H1 (cell line): ENCODE results near the gene STARD3. TPM values are rescaled to one million over a fixed set of nuclear protein-coding genes. Genes with fewer than 3 reads are reported as not detected.

Experiments used
- CTCF ChIA-PET: fragments of 300-600 bp; sonication (Branson Sonifier 250); formaldehyde crosslinking; loops from one replicate; lab custom pipeline; 2021; ENCODE audit not compliant: partially characterized antibody; lab: Charles Lee
- POLR2A ChIA-PET: fragments of 300-600 bp; sonication (Branson Sonifier 250); formaldehyde crosslinking; loops from one replicate; lab custom pipeline; 2021; ENCODE audit warnings: inconsistent platforms; ENCODE audit not compliant: partially characterized antibody; lab: Charles Lee
- DNase-seq, 2 experiments: peaks; one replicate each; pipeline versions ENCODE4 v3.0.0 to v3.0.0-alpha.2; 2010 to 2022; ENCODE audit warnings: low spot score in 2 of 2, low read depth in 1 of 2, mixed read lengths in 1 of 2
- FAIRE-seq: peaks from 2 replicates; lab custom pipeline; 2011; peaks lifted over from hg19 to GRCh38; lab: Jason Lieb, UNC
- H2AFZ ChIP-seq: 2 replicates; pipeline ENCODE4 v1.8.1; 2012; ENCODE audit warnings: low read length, inconsistent platforms
- H2AK5ac ChIP-seq: 2 replicates; pipeline ENCODE4 v1.6.1; 2013; ENCODE audit warnings: low read depth, low read length
- H2BK120ac ChIP-seq: replicated peaks from 2 replicates; pipeline ENCODE3; 2013; ENCODE audit warnings: low read depth, low read length, inconsistent platforms
- H2BK12ac ChIP-seq: 2 replicates; pipeline ENCODE4 v1.6.1; 2013; ENCODE audit warnings: low read depth, low read length
- H2BK15ac ChIP-seq: 2 replicates; pipeline ENCODE4 v1.6.1; 2013; ENCODE audit warnings: low read length
- H2BK20ac ChIP-seq: 2 replicates; pipeline ENCODE4 v1.6.1; 2013; ENCODE audit warnings: low read length
- H2BK5ac ChIP-seq: 2 replicates; pipeline ENCODE4 v1.6.1; 2013; ENCODE audit warnings: low read depth, low read length
- H3K14ac ChIP-seq: 2 replicates; pipeline ENCODE4 v1.6.1; 2013; ENCODE audit warnings: inconsistent platforms; ENCODE audit not compliant: insufficient read length
- H3K18ac ChIP-seq: 2 replicates; pipeline ENCODE4 v1.6.1; 2013; ENCODE audit warnings: low read length; ENCODE audit errors: extremely low read depth
- H3K23ac ChIP-seq: 2 replicates; pipeline ENCODE4 v1.6.1; 2013; ENCODE audit warnings: inconsistent platforms; ENCODE audit not compliant: insufficient read length
- H3K23me2 ChIP-seq: 2 replicates; pipeline ENCODE4 v1.6.1; 2013; ENCODE audit warnings: low read depth, low read length
- H3K27ac ChIP-seq: 2 replicates; pipeline ENCODE4 v1.6.1; 2011; ENCODE audit warnings: low read depth, low read length, inconsistent platforms
- H3K27me3 ChIP-seq, 4 experiments: replicated peaks in 1 of 4; 1 replicate in 1 of 4; 2 replicates in 3 of 4; pipeline versions ENCODE4 v1.6.1 to v1.8.1; 2011 to 2013; ENCODE audit warnings: low read length in 3 of 4, mild to moderate bottlenecking in 3 of 4, inconsistent platforms in 2 of 4, mixed read lengths in 2 of 4, moderate library complexity in 1 of 4; ENCODE audit not compliant: control insufficient read depth in 3 of 4, insufficient read depth in 3 of 4; ENCODE audit errors: extremely low read depth in 1 of 4
- H3K36me3 ChIP-seq, 4 experiments: 2 replicates each; pipeline versions ENCODE4 v1.6.1 to v1.8.1; 2011 to 2013; ENCODE audit warnings: mild to moderate bottlenecking in 4 of 4, low read length in 3 of 4, moderate library complexity in 2 of 4, control low read depth in 1 of 4, inconsistent platforms in 1 of 4; ENCODE audit not compliant: insufficient read depth in 4 of 4, control insufficient read depth in 2 of 4
- H3K4ac ChIP-seq: replicated peaks from 2 replicates; pipeline ENCODE3; 2013; ENCODE audit warnings: low read length, low read depth, mixed read lengths, inconsistent platforms; ENCODE audit not compliant: insufficient read length
- H3K4me1 ChIP-seq, 4 experiments: replicated peaks in 1 of 4; 1 replicate in 1 of 4; 2 replicates in 3 of 4; pipeline versions ENCODE4 v1.6.1 to v1.8.1; 2011 to 2013; ENCODE audit warnings: low read length in 3 of 4, inconsistent platforms in 2 of 4, mixed read lengths in 1 of 4; ENCODE audit not compliant: insufficient read depth in 4 of 4, control insufficient read depth in 3 of 4
- H3K4me2 ChIP-seq, 2 experiments: 2 replicates each; pipeline versions ENCODE4 v1.6.1 to v1.8.1; 2011 to 2013; ENCODE audit warnings: low read depth in 2 of 2, low read length in 2 of 2, control low read depth in 1 of 2, inconsistent platforms in 1 of 2, mild to moderate bottlenecking in 1 of 2; ENCODE audit not compliant: insufficient read depth in 1 of 2
- H3K4me3 ChIP-seq, 4 experiments: fragments of 200-600, 300-600 bp in 1 of 4; sonication (generic), shearing (Covaris generic), sonication (Bioruptor Twin) in 1 of 4; 2 replicates each; pipeline versions ENCODE4 v1.5.1 to v1.8.1; 2011 to 2016; ENCODE audit warnings: low read length in 4 of 4, low read depth in 3 of 4, control low read depth in 2 of 4, inconsistent platforms in 2 of 4, mild to moderate bottlenecking in 2 of 4, mixed read lengths in 1 of 4, moderate library complexity in 1 of 4; ENCODE audit not compliant: insufficient read depth in 2 of 4; ENCODE audit errors: extremely low read depth in 1 of 4
- H3K56ac ChIP-seq: replicated peaks from 2 replicates; pipeline ENCODE3; 2013; ENCODE audit warnings: low read depth, mild to moderate bottlenecking, mixed read lengths, low read length, inconsistent platforms; ENCODE audit not compliant: insufficient read length
- H3K79me1 ChIP-seq: 2 replicates; pipeline ENCODE4 v1.6.1; 2013; ENCODE audit warnings: low read depth, low read length, control low read depth
- H3K79me2 ChIP-seq, 2 experiments: 2 replicates each; pipeline versions ENCODE4 v1.6.1 to v1.8.1; 2012 to 2013; ENCODE audit warnings: low read length in 2 of 2, mild to moderate bottlenecking in 2 of 2, inconsistent platforms in 1 of 2; ENCODE audit not compliant: insufficient read depth in 2 of 2, control insufficient read depth in 1 of 2
- H3K9ac ChIP-seq, 4 experiments: replicated peaks in 1 of 4; 1 replicate in 1 of 4; 2 replicates in 3 of 4; pipeline versions ENCODE4 v1.6.1 to v1.8.1; 2011 to 2013; ENCODE audit warnings: low read depth in 3 of 4, low read length in 3 of 4, control low read depth in 2 of 4, mild to moderate bottlenecking in 2 of 4, moderate library complexity in 2 of 4, inconsistent platforms in 1 of 4; ENCODE audit errors: extremely low read depth in 1 of 4
- H3K9me3 ChIP-seq, 2 experiments: 2 replicates each; pipeline versions ENCODE4 v1.6.1 to v1.8.1; 2012 to 2013; ENCODE audit warnings: mild to moderate bottlenecking in 2 of 2, moderate library complexity in 2 of 2, control low read depth in 1 of 2, inconsistent platforms in 1 of 2, low read depth in 1 of 2, low read length in 1 of 2, mixed read lengths in 1 of 2; ENCODE audit not compliant: insufficient read depth in 2 of 2
- H4K20me1 ChIP-seq, 2 experiments: replicated peaks in 1 of 2; 2 replicates each; pipeline versions ENCODE3 to v1.8.1; 2011 to 2013; ENCODE audit warnings: inconsistent platforms in 2 of 2, low read length in 2 of 2, mild to moderate bottlenecking in 1 of 2; ENCODE audit not compliant: insufficient read depth in 2 of 2, control insufficient read depth in 1 of 2
- H4K5ac ChIP-seq: 2 replicates; pipeline ENCODE4 v1.6.1; 2013; ENCODE audit warnings: low read length, low read depth, mixed read lengths, inconsistent platforms; ENCODE audit not compliant: insufficient read length
- H4K8ac ChIP-seq: 2 replicates; pipeline ENCODE4 v1.8.0; 2013; ENCODE audit warnings: mild to moderate bottlenecking, moderate library complexity, low read length, inconsistent platforms; ENCODE audit not compliant: insufficient read depth; ENCODE audit errors: extremely low read depth
- H4K91ac ChIP-seq: replicated peaks from 2 replicates; pipeline ENCODE3; 2013; ENCODE audit warnings: low read length, mixed read lengths, inconsistent platforms; ENCODE audit not compliant: insufficient read length
- ASH2L ChIP-seq: fragments of 200-600, 300-600 bp; sonication (generic); IDR thresholded peaks from one replicate; pipeline ENCODE4 v1.7.1; 2017; ENCODE audit warnings: low read length
- FOSL1 ChIP-seq: IDR thresholded peaks from 2 replicates; pipeline ENCODE4 v1.6.1; 2011; ENCODE audit warnings: mild to moderate bottlenecking, low read depth, low read length, moderate library complexity; ENCODE audit not compliant: insufficient read depth
- GABPA ChIP-seq: IDR thresholded peaks from 2 replicates; pipeline ENCODE4 v1.6.1; 2011; ENCODE audit warnings: mild to moderate bottlenecking, low read length, moderate library complexity, borderline replicate concordance; ENCODE audit not compliant: insufficient read depth
- HDAC6 ChIP-seq: IDR thresholded peaks from one replicate; pipeline ENCODE4 v1.7.1; 2012; ENCODE audit warnings: low read depth, mild to moderate bottlenecking, inconsistent platforms, low read length, moderate library complexity
- MAFK ChIP-seq: IDR thresholded peaks from 2 replicates; pipeline ENCODE4 v1.6.1; 2012; ENCODE audit warnings: low read depth, mild to moderate bottlenecking, improper control_type of control experiment, low read length
- POLR2AphosphoS5 ChIP-seq: IDR thresholded peaks from 2 replicates; pipeline ENCODE4 v1.6.1; 2011; ENCODE audit warnings: low read depth, low read length
- RBBP5 ChIP-seq: IDR thresholded peaks from 2 replicates; pipeline ENCODE4 v1.7.1; 2012; ENCODE audit warnings: low read depth, mild to moderate bottlenecking, inconsistent platforms, low read length, moderate library complexity, borderline replicate concordance
- SAP30 ChIP-seq: fragments of 300-600 bp; sonication (generic); IDR thresholded peaks from 2 replicates; pipeline ENCODE4 v1.7.1; 2012; ENCODE audit warnings: low read length, moderate library complexity, mild to moderate bottlenecking, inconsistent platforms; ENCODE audit not compliant: insufficient read depth, insufficient replicate concordance
- SUZ12 ChIP-seq: fragments of 200-600 bp; sonication (generic); IDR thresholded peaks from 2 replicates; pipeline ENCODE4 v1.6.1; 2012; ENCODE audit warnings: mild to moderate bottlenecking, inconsistent platforms, low read length, moderate library complexity, mixed read lengths
- WGBS, 2 experiments: shearing (Covaris generic) in 1 of 2; methylation state at CpG; one replicate each; pipeline versions ENCODE4 v1.1.6 to v1.1.7; 2013 to 2015; ENCODE audit warnings: low lambda C conversion rate in 2 of 2, mixed read lengths in 2 of 2, inconsistent platforms in 1 of 2, low coverage in 1 of 2, missing lambda C conversion rate in 1 of 2; ENCODE audit not compliant: insufficient replicate concordance in 2 of 2, insufficient coverage in 1 of 2, insufficient read length in 1 of 2; ENCODE audit errors: extremely low coverage in 1 of 2, missing lambda C conversion rate in 1 of 2; 5-methylcytosine and 5-hydroxymethylcytosine counted together
- polyA plus RNA-seq, 7 experiments: library from polyadenylated mRNA; depleted of rRNA in 3 of 7; stranded (reverse) in 5 of 7; unstranded in 2 of 7; fragments of >200 nt in 5 of 7; fragments of 200-250 nt in 2 of 7; gene quantifications; 1 replicate in 5 of 7; 2 replicates in 1 of 7; 4 replicates in 1 of 7; pipeline versions ENCODE4 v1.2.1 to v1.2.3, GENCODE V29; 2011 to 2013; ENCODE audit warnings: missing spikeins in 2 of 7, mixed read lengths in 2 of 7
- total RNA-seq: library from RNA; stranded (reverse); fragmentation: NEBNext Ultra II Directional; extraction: Animal tissue kit (Norgen Biotek cat#: 25700); gene quantifications from 2 replicates; pipeline ENCODE4 v1.2.1, GENCODE V29; 2021
- TF ChIP-seq, protein P1 (sequence below), 3 experiments: IDR thresholded peaks; 1 replicate in 2 of 3; 2 replicates in 1 of 3; pipeline versions ENCODE4 v1.5.1 to v1.6.1; 2011; ENCODE audit warnings: low read length in 3 of 3, mild to moderate bottlenecking in 3 of 3, inconsistent platforms in 2 of 3, low read depth in 1 of 3, moderate library complexity in 1 of 3; ENCODE audit not compliant: insufficient read depth in 1 of 3; ENCODE audit errors: control extremely low read depth in 1 of 3

Gene STARD3
- total and polyA plus RNA-seq, 2 of the 8 experiments (the other 6 are each of a cell fraction or from before 2014, with no cell fraction given) = 47.6 to 80.3 TPM

DNA sequence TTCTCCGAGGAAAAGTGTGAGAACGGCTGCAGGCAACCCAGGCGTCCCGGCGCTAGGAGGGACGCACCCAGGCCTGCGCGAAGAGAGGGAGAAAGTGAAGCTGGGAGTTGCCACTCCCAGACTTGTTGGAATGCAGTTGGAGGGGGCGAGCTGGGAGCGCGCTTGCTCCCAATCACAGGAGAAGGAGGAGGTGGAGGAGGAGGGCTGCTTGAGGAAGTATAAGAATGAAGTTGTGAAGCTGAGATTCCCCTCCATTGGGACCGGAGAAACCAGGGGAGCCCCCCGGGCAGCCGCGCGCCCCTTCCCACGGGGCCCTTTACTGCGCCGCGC lies 62.8 kb downstream of the STARD3 start, which contains the start of gene ERBB2:
Gene ERBB2 (plus strand): TSS at position 247 of the 330 bp plus-strand sequence. CDS start 175 bp downstream, outside the sequence.
- Histone ChIP-seq H2AK5ac (no peak within 1 kb of the TSS), H3K4me1 (peaks cover 26 to 48% (median 33%) of the 10 kb centered on the region in 4 experiments), H4K20me1 (peaks cover 8 to 11% of the 10 kb centered on the region in 2 experiments), H3K18ac (peak within 1 kb of the TSS; percentile 76; the same call in 1 of the 2 replicates), H3K4me3 (peak within 1 kb of the TSS; percentile 78 to 98 (median 89)), H3K27ac (peak within 1 kb of the TSS; percentile 68; the same call in 1 of the 2 replicates), H3K79me2 (peaks cover 34 to 68% of the 10 kb centered on the region in 2 experiments), H2BK120ac (no peak within 1 kb of the TSS), H4K8ac (peak within 1 kb of the TSS; percentile 76), H3K79me1 (peaks cover 9% of the 10 kb centered on the region), H4K91ac (peak within 1 kb of the TSS; percentile 67), H3K27me3 (no peaks in the 10 kb centered on the region), H3K4ac (peak within 1 kb of the TSS; percentile 6), H2BK15ac (no peak within 1 kb of the TSS), H3K23me2 (peaks cover 13% of the 10 kb centered on the region), H3K23ac (no peak within 1 kb of the TSS), H3K36me3 (no peaks in the 10 kb centered on the region), H2AFZ (no peak within 1 kb of the TSS), H3K9ac (peak within 1 kb of the TSS; percentile 61 to 81 (median 72)), H2BK5ac (peak within 1 kb of the TSS; percentile 92), H4K5ac (peak within 1 kb of the TSS; percentile 60), H3K4me2 (peak within 1 kb of the TSS; percentile 88 to 94), H2BK12ac (0 out of 2 replicates have a peak within 1 kb of the TSS, but pooled peaks have one; percentile 13), H3K56ac (peak within 1 kb of the TSS; percentile 80), H3K14ac (no peak within 1 kb of the TSS), H3K9me3 (no peaks in the 10 kb centered on the region), H2BK20ac (no peak within 1 kb of the TSS)
- DNase-seq (peak in 1 of 2 experiments; percentile 67), FAIRE-seq (peak; percentile 13)
- 1% methylated on average over 14 of the region's 20 CpGs; no CpG with 5 or more reads in 1 of the 2 experiments for WGBS, 2 experiments
- ChIA-PET POLR2A (interaction anchor here (0.8 to 38.1 kb wide), 18 partner anchors 11 to 103 kb away, joined by 3 to 708 read pairs (median 4); partner anchors contain the start of genes MIEN1, PGAP3, PNMT and PPP1R1B), CTCF (interaction anchor here (0.7 to 52.4 kb wide), 16 partner anchors 9 to 124 kb away, joined by 3 to 1885 read pairs (median 4); partner anchors contain the start of genes MIEN1, PGAP3, PNMT and PPP1R1B)
- TF ChIP-seq ASH2L (peak; percentile 62), POLR2AphosphoS5 (peak; percentile 65), RBBP5 (0 out of 2 replicates have a peak, but pooled peaks have one; percentile 22), MAFK (no peak), GABPA (no peak; the same call in 1 of the 2 replicates), SAP30 (no peak), HDAC6 (no peak), FOSL1 (no peak), SUZ12 (no peak)
- TF ChIP-seq, protein P1, sequence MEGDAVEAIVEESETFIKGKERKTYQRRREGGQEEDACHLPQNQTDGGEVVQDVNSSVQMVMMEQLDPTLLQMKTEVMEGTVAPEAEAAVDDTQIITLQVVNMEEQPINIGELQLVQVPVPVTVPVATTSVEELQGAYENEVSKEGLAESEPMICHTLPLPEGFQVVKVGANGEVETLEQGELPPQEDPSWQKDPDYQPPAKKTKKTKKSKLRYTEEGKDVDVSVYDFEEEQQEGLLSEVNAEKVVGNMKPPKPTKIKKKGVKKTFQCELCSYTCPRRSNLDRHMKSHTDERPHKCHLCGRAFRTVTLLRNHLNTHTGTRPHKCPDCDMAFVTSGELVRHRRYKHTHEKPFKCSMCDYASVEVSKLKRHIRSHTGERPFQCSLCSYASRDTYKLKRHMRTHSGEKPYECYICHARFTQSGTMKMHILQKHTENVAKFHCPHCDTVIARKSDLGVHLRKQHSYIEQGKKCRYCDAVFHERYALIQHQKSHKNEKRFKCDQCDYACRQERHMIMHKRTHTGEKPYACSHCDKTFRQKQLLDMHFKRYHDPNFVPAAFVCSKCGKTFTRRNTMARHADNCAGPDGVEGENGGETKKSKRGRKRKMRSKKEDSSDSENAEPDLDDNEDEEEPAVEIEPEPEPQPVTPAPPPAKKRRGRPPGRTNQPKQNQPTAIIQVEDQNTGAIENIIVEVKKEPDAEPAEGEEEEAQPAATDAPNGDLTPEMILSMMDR (IDR thresholded peaks at IDR 0.05; ENCODE audit: control extremely low read depth in 1 of 3, insufficient read depth in 1 of 3, low read depth in 1 of 3, low read length in 3 of 3) = no peak
